ENCODE results near the gene RANBP17. TPM values are rescaled to one million over a fixed set of nuclear protein-coding genes. Genes with fewer than 3 reads are reported as not detected.

The RANBP17 gene
- total RNA-seq, 1 experiment from 2014 or later, result 14.5 TPM

DNA sequence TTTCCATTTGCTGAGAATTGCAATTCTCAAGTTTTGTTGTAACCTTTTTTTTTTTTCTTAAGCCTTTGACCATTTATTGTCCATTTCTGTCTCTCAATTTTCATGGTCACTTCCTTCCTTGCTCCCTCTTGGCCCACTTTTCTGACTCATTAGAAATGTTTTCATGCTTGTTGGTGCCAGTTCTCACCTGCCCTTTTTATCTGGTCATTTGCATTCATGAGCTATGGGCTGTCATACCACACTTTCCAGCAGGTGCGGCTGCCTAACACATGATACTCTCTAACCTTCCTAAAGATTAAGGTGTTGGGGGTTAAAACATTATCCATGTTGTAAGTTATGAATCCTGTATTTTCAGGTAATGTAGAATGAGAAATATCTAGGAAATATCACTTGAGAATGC lies 296.8 kb downstream of the RANBP17 start:
- no peaks in the 10 kb centered on the region for H3K9me3 ChIP-seq (ENCODE audit: insufficient read depth, low read depth)
- no peaks in the 10 kb centered on the region for H3K27me3 ChIP-seq (ENCODE audit: insufficient read depth, low read depth)
- no peak overlapping the region for H3K4me2 ChIP-seq
- no TSS peak for BruUV-seq (replicated peaks)
- H3F3A ChIP-seq (ENCODE audit: insufficient read depth, low read depth), result no peaks in the 10 kb centered on the region
- CTCF ChIA-PET, result no interaction called here
- no peaks in the 10 kb centered on the region for H3K9me2 ChIP-seq (ENCODE audit: insufficient read depth)
- H3K27ac ChIP-seq, result no peak overlapping the region
- no peaks in the 10 kb centered on the region for H4K20me1 ChIP-seq (ENCODE audit: insufficient read depth)
- no peak overlapping the region for H2AFZ ChIP-seq
- no peak overlapping the region for H3K4me3 ChIP-seq
- POLR2A ChIA-PET (ENCODE audit: unreplicated experiment), result no interaction called here
- no peaks in the 10 kb centered on the region for H3K4me1 ChIP-seq (replicated peaks; ENCODE audit: insufficient read depth)
- no peaks in the 10 kb centered on the region for H3K79me2 ChIP-seq (ENCODE audit: low read depth)
- TF ChIP-seq EZH2 (IDR thresholded peaks at IDR 0.05; ENCODE audit: low read depth) (no peak), CTCF (conservative IDR thresholded peaks at IDR 0.05) (no peak)
- DNase-seq, result no peak
- no peaks in the 10 kb centered on the region for H3K36me3 ChIP-seq (ENCODE audit: low read depth)
- intact Hi-C loops (cut with micrococcal nuclease; ENCODE audit: unreplicated experiment), result no loop called here

- Histone ChIP-seq H2AFZ (no peak overlapping the region), H3F3A (ENCODE audit: insufficient read depth, low read depth) (no peaks in the 10 kb centered on the region), H4K20me1 (ENCODE audit: insufficient read depth) (no peaks in the 10 kb centered on the region), H3K4me2 (no peak overlapping the region), H3K79me2 (ENCODE audit: low read depth) (no peaks in the 10 kb centered on the region), H3K27me3 (ENCODE audit: insufficient read depth, low read depth) (no peaks in the 10 kb centered on the region), H3K4me1 (replicated peaks; ENCODE audit: insufficient read depth) (no peaks in the 10 kb centered on the region), H3K9me2 (ENCODE audit: insufficient read depth) (no peaks in the 10 kb centered on the region), H3K27ac (no peak overlapping the region), H3K9me3 (ENCODE audit: insufficient read depth, low read depth) (no peaks in the 10 kb centered on the region), H3K4me3 (no peak overlapping the region), H3K36me3 (ENCODE audit: low read depth) (no peaks in the 10 kb centered on the region)
- ChIA-PET CTCF (interaction anchor here (0.6 kb wide), 1 partner anchor 29 kb away, joined by 3 read pairs; no protein-coding TSS in a partner anchor), POLR2A (ENCODE audit: unreplicated experiment) (no interaction called here)
- intact Hi-C loops (cut with micrococcal nuclease; ENCODE audit: unreplicated experiment), result no loop called here
- no peak for TF ChIP-seq CTCF (conservative IDR thresholded peaks at IDR 0.05)
- no peak for TF ChIP-seq EZH2 (IDR thresholded peaks at IDR 0.05; ENCODE audit: low read depth)
- no peak for DNase-seq
- BruUV-seq (replicated peaks), result no TSS peak
Measured at GRCh38 chr5:171162165-171162564, 300.3 kb downstream of the RANBP17 start.

DNA sequence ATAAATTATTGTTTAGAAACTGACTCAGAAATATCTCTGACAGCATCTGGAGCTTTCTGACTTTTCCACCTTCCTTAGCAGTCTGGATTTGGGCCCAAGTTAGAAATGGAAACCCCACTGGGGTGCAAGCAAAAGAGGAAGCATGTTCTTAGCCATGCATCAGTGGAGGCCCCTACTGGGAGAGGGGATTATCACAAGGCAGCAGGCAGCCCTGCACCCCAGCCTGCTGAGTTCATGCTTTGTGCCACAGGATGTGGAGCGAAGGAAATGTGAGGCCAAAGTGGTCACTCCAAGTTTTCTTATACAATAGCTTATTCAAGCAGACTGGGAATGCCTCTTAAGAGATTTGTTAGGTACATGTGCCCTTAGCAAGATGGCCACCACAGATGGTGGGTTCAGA lies 300.8 kb downstream of the RANBP17 start:
- CTCF ChIA-PET, result interaction anchor here (0.6 kb wide), 1 partner anchor 30 kb away, joined by 3 read pairs; no protein-coding TSS in a partner anchor
- no peaks in the 10 kb centered on the region for H3K9me2 ChIP-seq (ENCODE audit: insufficient read depth)
- no TSS peak for BruUV-seq (replicated peaks)

More for the DNA sequence above, 300.8 kb downstream of the RANBP17 start:
- no peak overlapping the region for H2AFZ ChIP-seq
- no peak overlapping the region for H3K4me2 ChIP-seq
- no peaks in the 10 kb centered on the region for H3F3A ChIP-seq (ENCODE audit: insufficient read depth, low read depth)
- intact Hi-C loops (cut with micrococcal nuclease; ENCODE audit: unreplicated experiment), result no loop called here
- H3K4me3 ChIP-seq, result no peak overlapping the region
- H3K27me3 ChIP-seq (ENCODE audit: insufficient read depth, low read depth), result no peaks in the 10 kb centered on the region
- no peak for DNase-seq
- H3K4me1 ChIP-seq (replicated peaks; ENCODE audit: insufficient read depth), result no peaks in the 10 kb centered on the region
- POLR2A ChIA-PET (ENCODE audit: unreplicated experiment), result no interaction called here
- H4K20me1 ChIP-seq (ENCODE audit: insufficient read depth), result no peaks in the 10 kb centered on the region
- no peaks in the 10 kb centered on the region for H3K9me3 ChIP-seq (ENCODE audit: insufficient read depth, low read depth)
- H3K79me2 ChIP-seq (ENCODE audit: low read depth), result no peaks in the 10 kb centered on the region
- no peak for TF ChIP-seq EZH2 (IDR thresholded peaks at IDR 0.05; ENCODE audit: low read depth)
- TF ChIP-seq CTCF (conservative IDR thresholded peaks at IDR 0.05), result no peak; the same call in 1 of the 2 replicates
- H3K36me3 ChIP-seq (ENCODE audit: low read depth), result no peaks in the 10 kb centered on the region
- no peak overlapping the region for H3K27ac ChIP-seq

Data from PC-9 (cell line).